ENCODE data around the gene MLYCD. TPM values are rescaled to one million over a fixed set of nuclear protein-coding genes. Genes with fewer than 3 reads are reported as not detected.

MLYCD gene
- polyA plus RNA-seq, 1 donor from 2014 or later, result 2.4 TPM

GRCh38 chr16:83968306-83968851 is 69.5 kb downstream of the MLYCD start:
- Histone ChIP-seq H3K4me3 (ENCODE audit: low read length) (peak overlapping the region; percentile 25), H3K27ac (ENCODE audit: low read length) (no peak overlapping the region), H3K79me2 (replicated peaks; ENCODE audit: insufficient read depth, low read length) (no peaks in the 10 kb centered on the region), H3K9ac (ENCODE audit: low read length) (peak overlapping the region; percentile 38), H2AFZ (ENCODE audit: low read depth, low read length) (no peak overlapping the region), H3K9me2 (ENCODE audit: insufficient read depth, low read length) (no peaks in the 10 kb centered on the region), H4K20me1 (ENCODE audit: insufficient read depth) (no peaks in the 10 kb centered on the region), H3K27me3 (ENCODE audit: insufficient read depth, low read depth, low read length) (peaks cover 7% of the 10 kb centered on the region), H3F3A (ENCODE audit: insufficient read depth, low read length, poor library complexity, severe bottlenecking) (no peaks in the 10 kb centered on the region), H3K4me2 (ENCODE audit: low read length) (no peak overlapping the region), H3K9me3 (ENCODE audit: low read length) (no peaks in the 10 kb centered on the region), H3K36me3 (ENCODE audit: insufficient read depth, low read length) (no peaks in the 10 kb centered on the region)
- TF ChIP-seq POLR2AphosphoS5 (IDR thresholded peaks at IDR 0.05) (no peak), RAD21 (conservative IDR thresholded peaks at IDR 0.05) (no peak), CTCF (IDR thresholded peaks at IDR 0.05; ENCODE audit: poor library complexity, severe bottlenecking) (no peak), REST (IDR thresholded peaks at IDR 0.05; ENCODE audit: borderline replicate concordance) (no peak), EZH2 (IDR thresholded peaks at IDR 0.05; ENCODE audit: borderline replicate concordance, insufficient read depth, low read length, poor library complexity, severe bottlenecking) (no peak), SMC3 (conservative IDR thresholded peaks at IDR 0.05; ENCODE audit: poor library complexity) (no peak), EP300 (conservative IDR thresholded peaks at IDR 0.05; ENCODE audit: poor library complexity, severe bottlenecking) (no peak), MXI1 (conservative IDR thresholded peaks at IDR 0.05; ENCODE audit: poor library complexity, severe bottlenecking) (no peak), TAF1 (IDR thresholded peaks at IDR 0.05; ENCODE audit: low read depth) (no peak)

GRCh38 chr16:83968891-83969649 is 70.2 kb downstream of the MLYCD start:
- H3K79me2 ChIP-seq (replicated peaks; ENCODE audit: insufficient read depth, low read length), result no peaks in the 10 kb centered on the region
- H3K36me3 ChIP-seq (ENCODE audit: insufficient read depth, low read length), result no peaks in the 10 kb centered on the region

More at GRCh38 chr16:83968891-83969649, 70.2 kb downstream of the MLYCD start:
- H3K4me3 ChIP-seq (ENCODE audit: low read length), result peak overlapping the region; percentile 59
- TF ChIP-seq POLR2AphosphoS5 (IDR thresholded peaks at IDR 0.05) (no peak), RAD21 (conservative IDR thresholded peaks at IDR 0.05) (no peak), CTCF (IDR thresholded peaks at IDR 0.05; ENCODE audit: poor library complexity, severe bottlenecking) (no peak), EP300 (conservative IDR thresholded peaks at IDR 0.05; ENCODE audit: poor library complexity, severe bottlenecking) (no peak), TAF1 (IDR thresholded peaks at IDR 0.05; ENCODE audit: low read depth) (no peak), REST (IDR thresholded peaks at IDR 0.05; ENCODE audit: borderline replicate concordance) (no peak), SMC3 (conservative IDR thresholded peaks at IDR 0.05; ENCODE audit: poor library complexity) (no peak)
- H3K27me3 ChIP-seq (ENCODE audit: insufficient read depth, low read depth, low read length), result peaks cover 7% of the 10 kb centered on the region
- H2AFZ ChIP-seq (ENCODE audit: low read depth, low read length), result no peak overlapping the region
- H3K9ac ChIP-seq (ENCODE audit: low read length), result peak overlapping the region; percentile 38
- H4K20me1 ChIP-seq (ENCODE audit: insufficient read depth), result no peaks in the 10 kb centered on the region
- H3F3A ChIP-seq (ENCODE audit: insufficient read depth, low read length, poor library complexity, severe bottlenecking), result no peaks in the 10 kb centered on the region
- H3K27ac ChIP-seq (ENCODE audit: low read length), result no peak overlapping the region
- H3K4me2 ChIP-seq (ENCODE audit: low read length), result no peak overlapping the region
- H3K9me2 ChIP-seq (ENCODE audit: insufficient read depth, low read length), result no peaks in the 10 kb centered on the region
- no peaks in the 10 kb centered on the region for H3K9me3 ChIP-seq (ENCODE audit: low read length)

Measured in neural cell (in vitro differentiated cells).